HG02623 (cell line): ENCODE measurements around the gene ATP13A1.
"Not testable (repeated sequence)": the region's sequence is repeated elsewhere in the genome, so short reads cannot be mapped to it uniquely, and the experiment has no call there.

Source experiments
- ATAC-seq: cut with Tn5 transposase; IDR thresholded peaks from one replicate; pipeline ENCODE4 v1.9.1; 2021; ENCODE audit warnings: moderate library complexity; ENCODE audit not compliant: unreplicated experiment

The ATP13A1 gene

GRCh38 chr19:19663256-19664120 lies at the start of gene ATP13A1:
Gene ATP13A1 (minus strand): TSS chr19:19663676. CDS start chr19:19663666, 10 bp downstream.
- ATAC-seq: peak; percentile 70

- no peak for ATAC-seq
Measured at GRCh38 chr19:19711934-19712828, 48.7 kb upstream of the ATP13A1 start.

DNA sequence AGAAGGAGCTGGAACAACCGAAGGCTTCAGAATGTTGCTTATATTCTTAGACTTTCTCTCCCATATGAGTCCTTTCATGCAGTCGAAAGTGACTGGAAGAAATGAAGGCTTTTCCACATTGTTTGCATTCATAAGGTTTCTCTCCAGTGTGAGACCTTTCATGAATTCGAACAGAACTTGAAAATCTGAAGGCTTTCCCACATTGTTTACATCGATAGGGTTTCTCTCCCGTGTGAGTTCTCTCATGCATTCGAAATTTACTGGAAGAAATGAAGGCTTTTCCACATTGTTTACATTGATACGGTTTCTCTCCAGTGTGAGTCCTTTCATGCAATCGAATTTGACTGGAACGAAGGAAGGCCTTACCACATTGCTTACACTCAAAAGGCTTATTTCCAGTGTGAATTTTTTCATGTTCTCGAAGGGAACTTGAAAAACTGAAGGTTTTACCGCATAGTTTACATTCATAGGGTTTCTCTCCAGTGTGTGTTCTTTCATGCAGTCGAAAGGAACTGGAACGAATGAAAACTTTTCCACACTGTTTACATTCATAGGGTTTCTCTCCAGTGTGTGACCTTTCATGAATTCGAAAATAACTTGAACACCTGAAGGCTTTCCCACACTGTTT lies 47.9 kb upstream of the ATP13A1 start:
- no peak for ATAC-seq

DNA sequence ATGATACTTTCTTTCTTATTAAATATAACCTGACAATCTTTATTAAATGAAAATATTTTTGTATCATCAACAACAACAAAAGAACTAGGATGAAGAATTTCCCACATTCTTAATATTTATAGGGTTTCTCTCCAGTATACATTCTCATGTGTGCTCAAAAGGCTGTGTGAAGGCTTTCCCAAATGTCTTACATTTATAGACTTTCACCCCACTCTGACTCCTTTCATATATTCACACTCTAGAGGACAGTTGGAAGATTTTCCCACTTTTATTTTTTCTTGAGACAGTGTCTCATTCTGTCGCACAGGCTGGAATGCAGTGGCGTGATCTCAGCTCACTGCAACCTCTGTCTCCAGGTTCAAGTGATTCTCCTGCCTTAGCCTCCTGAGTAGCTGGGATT lies 47.0 kb upstream of the ATP13A1 start:
- ATAC-seq: no peak

GRCh38 chr19:19704836-19705235 lies 41.4 kb upstream of the ATP13A1 start:
- no peak for ATAC-seq

GRCh38 chr19:19700493-19700892 lies 37.0 kb upstream of the ATP13A1 start:
- ATAC-seq: not testable (repeated sequence)

- ATAC-seq: no peak
Measured at GRCh38 chr19:19697589-19697988, 34.1 kb upstream of the ATP13A1 start.

GRCh38 chr19:19696386-19696785 lies 32.9 kb upstream of the ATP13A1 start:
- ATAC-seq: no peak

DNA sequence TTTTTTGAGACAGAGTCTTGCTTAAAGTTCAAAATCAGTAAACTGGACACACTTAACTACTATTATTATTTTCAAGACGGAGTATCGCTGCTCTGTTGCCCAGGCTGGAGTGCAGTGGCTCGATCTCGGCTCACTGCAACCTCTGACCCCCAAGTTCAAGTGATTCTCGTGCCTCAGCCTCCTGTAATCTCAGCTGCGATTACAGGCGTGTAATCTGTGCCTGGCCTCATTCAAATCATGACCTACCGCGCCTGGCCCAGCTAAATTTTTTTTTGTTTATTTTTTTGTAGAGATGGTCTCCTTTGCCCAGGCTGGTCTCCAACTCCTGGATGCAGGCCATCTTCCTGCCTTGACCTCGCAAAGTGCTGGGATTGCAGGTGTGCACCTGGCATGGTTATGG lies 28.2 kb upstream of the ATP13A1 start:
- ATAC-seq: no peak

DNA sequence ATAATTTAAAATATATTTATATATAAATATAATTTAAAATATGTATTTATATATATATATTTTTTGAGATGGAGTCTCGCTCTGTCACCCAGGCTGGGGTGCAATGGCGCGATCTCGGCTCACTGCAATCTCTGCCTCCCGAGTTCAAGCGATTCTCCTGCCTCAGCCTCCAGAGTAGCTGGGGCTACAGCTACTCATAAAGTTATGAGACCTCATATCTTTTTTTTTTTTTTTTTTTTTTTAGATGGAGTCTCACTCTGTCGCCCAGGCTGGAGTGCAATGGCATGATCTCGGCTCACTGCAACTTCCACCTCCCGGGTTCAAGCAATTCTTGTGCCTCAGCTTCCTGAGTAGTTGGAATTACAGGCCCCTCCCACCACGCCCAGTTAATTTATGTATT lies 25.5 kb upstream of the ATP13A1 start:
- not testable (repeated sequence) for ATAC-seq

GRCh38 chr19:19687090-19687489 lies 23.6 kb upstream of the ATP13A1 start:
- no peak for ATAC-seq

DNA sequence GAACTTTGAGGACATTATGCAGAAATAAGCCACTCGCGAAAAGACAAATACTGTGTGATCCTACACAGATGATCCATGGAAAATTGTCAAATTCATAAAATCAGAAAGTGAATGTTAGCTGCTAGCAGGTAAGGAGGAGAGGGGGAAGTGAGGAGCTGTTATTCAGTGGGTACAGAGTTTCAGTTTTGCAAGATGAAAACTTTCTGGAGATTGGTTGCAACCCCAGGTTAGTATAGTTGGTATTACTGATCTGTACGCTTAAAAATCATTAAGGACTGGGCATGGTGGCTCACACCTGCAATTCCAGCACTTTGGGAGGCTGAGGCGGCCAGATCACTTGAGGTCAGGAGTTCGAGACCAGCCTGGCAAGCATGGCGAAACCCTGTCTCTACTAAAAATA lies 23.1 kb upstream of the ATP13A1 start:
- no peak for ATAC-seq

GRCh38 chr19:19686119-19686518 lies 22.6 kb upstream of the ATP13A1 start:
- not testable (repeated sequence) for ATAC-seq

DNA sequence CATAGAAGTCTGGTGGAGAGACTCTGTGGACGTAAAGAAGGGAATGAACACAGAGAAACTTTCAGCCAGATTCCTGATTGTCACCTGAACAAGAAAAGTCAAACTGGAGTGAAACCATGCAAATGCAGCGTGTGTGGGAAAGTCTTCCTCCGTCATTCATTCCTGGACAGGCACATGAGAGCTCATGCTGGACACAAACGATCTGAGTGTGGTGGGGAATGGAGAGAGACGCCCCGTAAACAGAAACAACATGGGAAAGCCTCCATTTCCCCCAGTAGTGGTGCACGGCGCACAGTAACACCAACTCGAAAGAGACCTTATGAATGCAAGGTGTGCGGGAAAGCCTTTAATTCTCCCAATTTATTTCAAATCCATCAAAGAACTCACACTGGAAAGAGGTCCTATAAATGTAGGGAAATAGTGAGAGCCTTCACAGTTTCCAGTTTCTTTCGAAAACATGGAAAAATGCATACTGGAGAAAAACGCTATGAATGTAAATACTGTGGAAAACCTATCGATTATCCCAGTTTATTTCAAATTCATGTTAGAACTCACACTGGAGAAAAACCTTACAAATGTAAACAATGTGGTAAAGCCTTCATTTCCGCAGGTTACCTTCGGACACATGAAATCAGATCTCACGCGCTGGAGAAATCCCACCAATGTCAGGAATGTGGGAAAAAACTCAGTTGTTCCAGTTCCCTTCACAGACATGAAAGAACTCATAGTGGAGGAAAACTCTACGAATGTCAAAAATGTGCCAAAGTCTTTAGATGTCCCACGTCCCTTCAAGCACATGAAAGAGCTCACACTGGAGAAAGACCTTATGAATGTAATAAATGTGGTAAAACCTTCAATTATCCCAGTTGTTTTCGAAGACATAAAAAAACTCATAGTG lies 15.9 kb upstream of the ATP13A1 start:
- no peak for ATAC-seq

GRCh38 chr19:19677579-19677978 lies 14.1 kb upstream of the ATP13A1 start:
- no peak for ATAC-seq

DNA sequence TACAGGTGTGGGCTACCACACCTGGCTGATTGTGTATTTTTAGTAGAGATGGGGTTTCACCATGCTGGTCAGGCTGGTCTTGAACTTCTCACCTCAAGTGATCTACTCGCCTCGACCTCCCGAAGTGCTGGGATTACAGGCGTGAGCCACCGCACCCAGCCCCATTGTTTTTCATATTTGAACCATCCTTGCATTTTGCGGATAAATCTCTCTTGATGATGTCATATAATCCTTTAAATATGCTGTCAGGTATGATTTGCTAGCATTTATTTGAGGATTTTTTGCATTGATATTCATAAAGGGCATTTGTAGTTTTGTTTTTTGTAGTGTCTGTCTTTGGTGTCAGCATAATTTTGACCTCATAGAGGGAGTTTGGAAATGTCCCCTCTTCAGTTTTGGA lies 10.8 kb upstream of the ATP13A1 start:
- ATAC-seq: no peak

- ATAC-seq: no peak
Measured at GRCh38 chr19:19672816-19673215, 9.3 kb upstream of the ATP13A1 start.

GRCh38 chr19:19670070-19670551 lies 6.6 kb upstream of the ATP13A1 start:
- ATAC-seq: no peak

GRCh38 chr19:19668230-19669012 lies 4.9 kb upstream of the ATP13A1 start, which contains the start of gene ZNF101:
Gene ZNF101 (plus strand): TSS chr19:19668839. CDS start chr19:19668964, 125 bp downstream.
- peak; percentile 56 for ATAC-seq
